Measurements from ENCODE around the gene AKAP10. TPM values are rescaled to one million over a fixed set of nuclear protein-coding genes. Genes with fewer than 3 reads are reported as not detected.

The AKAP10 gene
- total RNA-seq, 2 donors from 2014 or later, result 11.9 to 13.2 TPM

DNA sequence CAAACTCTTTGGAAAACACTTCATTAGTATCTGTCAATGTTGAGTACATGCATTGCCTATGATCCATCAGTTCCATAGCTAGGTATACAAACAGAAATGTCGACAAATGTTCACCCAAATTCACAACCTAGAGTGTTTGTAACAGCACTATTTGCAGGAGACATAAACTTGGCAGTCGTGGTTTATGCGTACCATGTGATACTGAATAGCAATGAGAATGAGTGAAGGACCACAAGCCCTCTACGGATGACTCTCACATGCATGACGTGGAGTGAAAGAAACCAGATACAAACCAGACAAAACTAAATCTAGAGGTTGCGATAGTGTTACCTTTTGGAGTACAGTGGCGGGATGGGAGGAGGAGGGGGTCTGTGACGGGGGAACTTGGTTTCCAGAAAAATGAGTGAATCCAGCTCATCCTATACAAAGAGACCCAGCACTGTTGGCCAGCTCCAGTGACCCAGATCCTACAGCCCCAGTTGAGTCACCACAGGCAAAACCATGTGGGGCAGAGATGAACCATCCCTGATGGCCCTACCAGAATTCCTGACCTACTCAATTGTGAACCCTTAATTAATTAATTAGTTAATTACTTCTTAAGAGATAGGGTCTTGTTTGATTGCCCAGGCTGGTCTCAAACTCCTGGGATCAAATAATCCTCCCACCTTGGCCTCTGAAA lies 94.0 kb downstream of the AKAP10 start:
- Histone ChIP-seq H3K36me3 (replicated peaks in 1 of 2; ENCODE audit: insufficient read depth in 1 of 2, low read depth in 2 of 2) (no peaks in the 10 kb centered on the region), H3K27me3 (no peaks in the 10 kb centered on the region), H3K9me3 (no peaks in the 10 kb centered on the region), H3K4me1 (no peaks in the 10 kb centered on the region), H3K27ac (no peak overlapping the region), H3K4me3 (no peak overlapping the region)
- ATAC-seq (no peak), DNase-seq (no peak)
- TF ChIP-seq POLR2A (IDR thresholded peaks at IDR 0.05), result no peak
- TF ChIP-seq, protein P1, sequence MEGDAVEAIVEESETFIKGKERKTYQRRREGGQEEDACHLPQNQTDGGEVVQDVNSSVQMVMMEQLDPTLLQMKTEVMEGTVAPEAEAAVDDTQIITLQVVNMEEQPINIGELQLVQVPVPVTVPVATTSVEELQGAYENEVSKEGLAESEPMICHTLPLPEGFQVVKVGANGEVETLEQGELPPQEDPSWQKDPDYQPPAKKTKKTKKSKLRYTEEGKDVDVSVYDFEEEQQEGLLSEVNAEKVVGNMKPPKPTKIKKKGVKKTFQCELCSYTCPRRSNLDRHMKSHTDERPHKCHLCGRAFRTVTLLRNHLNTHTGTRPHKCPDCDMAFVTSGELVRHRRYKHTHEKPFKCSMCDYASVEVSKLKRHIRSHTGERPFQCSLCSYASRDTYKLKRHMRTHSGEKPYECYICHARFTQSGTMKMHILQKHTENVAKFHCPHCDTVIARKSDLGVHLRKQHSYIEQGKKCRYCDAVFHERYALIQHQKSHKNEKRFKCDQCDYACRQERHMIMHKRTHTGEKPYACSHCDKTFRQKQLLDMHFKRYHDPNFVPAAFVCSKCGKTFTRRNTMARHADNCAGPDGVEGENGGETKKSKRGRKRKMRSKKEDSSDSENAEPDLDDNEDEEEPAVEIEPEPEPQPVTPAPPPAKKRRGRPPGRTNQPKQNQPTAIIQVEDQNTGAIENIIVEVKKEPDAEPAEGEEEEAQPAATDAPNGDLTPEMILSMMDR (IDR thresholded peaks at IDR 0.05), result no peak
- 82 to 88% methylated on average over 8 of the region's 8 CpGs for WGBS, 2 donors
- intact Hi-C loops (cut with DNase I), result no loop called here

DNA sequence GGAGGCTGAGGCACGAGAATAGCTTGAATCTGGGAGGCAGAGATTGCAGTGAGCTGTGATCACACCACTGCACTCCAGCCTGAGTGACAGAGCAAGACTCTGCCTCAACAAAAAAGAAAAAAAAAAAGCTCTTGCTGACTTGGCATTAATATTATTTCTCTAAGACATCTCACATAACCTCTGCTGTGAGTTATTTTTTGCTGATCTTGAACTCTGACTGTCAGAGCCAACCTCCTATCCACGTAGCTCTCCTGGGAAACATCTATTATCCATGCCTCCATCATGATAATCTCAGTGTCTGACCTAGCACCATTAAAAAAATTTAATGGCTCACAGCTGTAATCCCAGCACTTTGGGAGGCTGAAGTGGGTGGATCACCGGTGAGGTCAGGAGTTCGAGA lies 97.2 kb downstream of the AKAP10 start:
- WGBS, 2 donors, result 86 to 89% methylated on average over 4 of the region's 4 CpGs
- H3K9me3 ChIP-seq, result no peaks in the 10 kb centered on the region
- no peak for DNase-seq
- H3K36me3 ChIP-seq (replicated peaks in 1 of 2; ENCODE audit: insufficient read depth in 1 of 2, low read depth in 2 of 2), result no peaks in the 10 kb centered on the region
- peaks cover 12% of the 10 kb centered on the region for H3K4me1 ChIP-seq
- no peak for TF ChIP-seq POLR2A (IDR thresholded peaks at IDR 0.05)
- TF ChIP-seq, protein P1 (IDR thresholded peaks at IDR 0.05), result no peak
- intact Hi-C loops (cut with DNase I), result no loop called here
- ATAC-seq, result no peak
- no peak overlapping the region for H3K4me3 ChIP-seq
- H3K27ac ChIP-seq, result no peak overlapping the region
- H3K27me3 ChIP-seq, result no peaks in the 10 kb centered on the region

DNA sequence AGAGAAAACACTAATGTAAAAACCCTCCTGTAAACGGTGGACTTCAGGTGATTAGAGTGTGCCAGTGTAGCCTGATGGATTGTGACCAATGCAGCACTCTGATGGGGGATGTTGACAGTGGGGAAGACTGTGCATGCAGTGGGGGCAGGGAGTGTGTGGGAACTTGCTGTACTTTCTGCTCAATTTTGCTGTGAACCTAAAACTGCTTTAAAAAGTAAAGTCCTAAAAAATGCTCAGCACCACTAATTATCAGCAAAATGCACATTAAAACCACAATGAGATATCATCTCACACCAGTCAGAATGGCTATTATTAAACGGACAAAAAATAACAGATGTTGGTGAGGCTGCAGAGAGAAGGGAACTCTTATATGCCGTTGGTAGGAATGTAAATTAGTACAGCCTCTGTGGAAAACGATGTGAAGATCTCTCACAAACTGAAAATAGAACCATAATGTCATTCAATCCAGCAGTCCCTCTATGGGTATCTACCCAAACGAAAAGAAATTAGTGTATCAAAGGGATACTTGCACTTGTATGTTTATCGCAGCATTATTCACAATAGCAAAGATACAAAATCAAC lies 100.2 kb downstream of the AKAP10 start:
- DNase-seq (no peak), ATAC-seq (no peak)
- intact Hi-C loops (cut with DNase I), result no loop called here
- TF ChIP-seq, protein P1 (IDR thresholded peaks at IDR 0.05), result no peak
- TF ChIP-seq POLR2A (IDR thresholded peaks at IDR 0.05), result no peak
- no peak overlapping the region for H3K4me3 ChIP-seq
- no peaks in the 10 kb centered on the region for H3K27me3 ChIP-seq
- peaks cover 12% of the 10 kb centered on the region for H3K4me1 ChIP-seq
- H3K9me3 ChIP-seq, result no peaks in the 10 kb centered on the region
- no peaks in the 10 kb centered on the region for H3K36me3 ChIP-seq (replicated peaks in 1 of 2; ENCODE audit: insufficient read depth in 1 of 2, low read depth in 2 of 2)
- WGBS, 2 donors, result 34 to 40% methylated on average over 6 of the region's 6 CpGs
- no peak overlapping the region for H3K27ac ChIP-seq

DNA sequence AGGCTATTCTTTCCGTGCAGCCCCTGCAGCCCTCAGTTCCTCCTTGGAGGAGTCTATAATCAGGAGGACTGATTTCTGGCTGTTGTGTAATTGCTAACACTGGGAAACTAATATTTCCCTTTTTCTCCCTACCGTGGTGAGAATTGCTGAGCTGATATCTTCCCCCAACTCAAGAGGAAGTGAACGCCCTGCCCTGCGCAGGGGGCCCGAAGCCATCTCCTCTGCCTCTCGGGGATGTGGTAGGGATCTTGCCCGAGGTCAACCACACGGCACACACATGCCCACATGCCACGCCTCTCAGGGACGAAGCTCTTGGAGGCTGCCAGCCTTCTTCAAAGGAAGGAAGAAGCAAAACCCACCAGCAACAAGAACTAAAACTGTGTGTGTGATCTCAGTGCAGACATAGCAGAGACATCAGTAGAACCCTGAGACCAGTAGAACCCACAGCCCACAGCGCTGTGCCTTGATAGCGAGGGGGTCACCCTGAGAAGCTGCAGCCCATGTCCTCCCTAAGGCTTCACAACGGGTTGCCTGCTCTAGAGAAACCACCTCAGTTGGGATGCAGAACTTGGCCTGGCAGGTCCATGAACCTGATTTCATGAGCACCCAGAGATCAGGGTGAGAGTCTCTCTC lies 101.0 kb downstream of the AKAP10 start:
- peak in 2 of 4 donors; percentile 14 to 68 for DNase-seq
- no peak for TF ChIP-seq POLR2A (IDR thresholded peaks at IDR 0.05)
- TF ChIP-seq, protein P1 (IDR thresholded peaks at IDR 0.05), result no peak
- Histone ChIP-seq H3K36me3 (replicated peaks in 1 of 2; ENCODE audit: insufficient read depth in 1 of 2, low read depth in 2 of 2) (no peaks in the 10 kb centered on the region), H3K9me3 (no peaks in the 10 kb centered on the region), H3K27ac (peak overlapping the region in 1 of 4 donors; percentile 46), H3K27me3 (no peaks in the 10 kb centered on the region), H3K4me3 (no peak overlapping the region), H3K4me1 (peaks cover 12% of the 10 kb centered on the region)
- intact Hi-C loops (cut with DNase I), result no loop called here
- WGBS, 2 donors, result 22 to 41% methylated on average over 13 of the region's 13 CpGs
- no peak for ATAC-seq
